Stimulated activated CD4-positive, alpha-beta T cell treated with anti-CD3 and anti-CD28 coated beads, TNF-alpha, amount 100 ng/mL, for 4 hours (primary cell): ENCODE results near the gene NPPC.
A peak's percentile ranks its signal among the peaks of the same experiment; 100 is the strongest.

Experiments used
- DNase-seq, 3 experiments: peaks; one replicate each; pipeline ENCODE4 v3.0.0-alpha.2; 2020; ENCODE audit warnings: low read depth in 3 of 3

NPPC gene

DNA sequence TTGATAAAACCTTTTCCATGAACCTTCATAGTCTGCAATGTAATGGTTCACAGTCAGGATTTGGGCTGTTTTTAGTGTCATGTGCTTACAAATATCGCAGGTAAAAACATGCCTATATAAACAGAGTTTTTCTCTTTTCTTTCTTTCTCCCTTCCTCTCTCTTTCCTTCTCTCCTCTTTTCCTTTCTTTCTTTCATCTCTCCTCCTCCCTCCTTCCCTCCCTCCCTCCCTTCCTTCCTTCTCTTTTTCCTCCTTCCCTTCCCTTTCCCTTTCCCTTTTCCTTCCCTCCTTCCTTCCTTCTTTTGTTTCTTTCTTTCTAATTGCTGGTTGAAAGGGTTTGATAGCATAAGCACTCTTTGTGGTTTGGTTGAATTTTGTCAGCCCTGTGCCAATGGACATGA, 9.6 kb upstream of the NPPC start:
- no peak for DNase-seq

GRCh38 chr2:231935207-231935524, 9.0 kb upstream of the NPPC start:
- no peak for DNase-seq

- no peak for DNase-seq
These were observed 8.4 kb upstream of the NPPC start for GRCh38 chr2:231934441-231935206.

DNA sequence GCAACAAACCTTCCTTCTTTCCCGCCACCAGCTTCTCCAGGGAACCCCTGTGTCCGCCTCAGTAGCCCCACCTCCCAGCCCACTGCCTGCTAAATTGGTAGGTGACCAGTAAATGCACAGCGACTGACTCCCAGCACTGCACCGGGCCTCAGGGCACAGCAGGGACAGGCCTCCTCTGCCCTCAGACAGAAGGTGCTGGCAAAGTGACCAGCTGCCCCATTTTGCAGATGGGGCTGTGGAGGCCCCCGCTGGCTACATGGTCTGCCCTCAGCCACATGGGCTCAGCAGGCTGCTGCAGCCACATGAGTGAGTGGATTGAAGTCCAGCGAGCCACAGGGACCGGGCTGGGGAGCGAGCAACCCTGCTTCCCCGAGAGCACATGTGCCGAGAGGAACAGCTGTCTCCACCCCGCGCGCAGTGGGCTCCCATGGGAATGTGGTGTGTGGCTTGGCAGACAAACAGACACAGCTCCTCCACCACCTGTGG, 7.8 kb upstream of the NPPC start:
- no peak for DNase-seq

DNA sequence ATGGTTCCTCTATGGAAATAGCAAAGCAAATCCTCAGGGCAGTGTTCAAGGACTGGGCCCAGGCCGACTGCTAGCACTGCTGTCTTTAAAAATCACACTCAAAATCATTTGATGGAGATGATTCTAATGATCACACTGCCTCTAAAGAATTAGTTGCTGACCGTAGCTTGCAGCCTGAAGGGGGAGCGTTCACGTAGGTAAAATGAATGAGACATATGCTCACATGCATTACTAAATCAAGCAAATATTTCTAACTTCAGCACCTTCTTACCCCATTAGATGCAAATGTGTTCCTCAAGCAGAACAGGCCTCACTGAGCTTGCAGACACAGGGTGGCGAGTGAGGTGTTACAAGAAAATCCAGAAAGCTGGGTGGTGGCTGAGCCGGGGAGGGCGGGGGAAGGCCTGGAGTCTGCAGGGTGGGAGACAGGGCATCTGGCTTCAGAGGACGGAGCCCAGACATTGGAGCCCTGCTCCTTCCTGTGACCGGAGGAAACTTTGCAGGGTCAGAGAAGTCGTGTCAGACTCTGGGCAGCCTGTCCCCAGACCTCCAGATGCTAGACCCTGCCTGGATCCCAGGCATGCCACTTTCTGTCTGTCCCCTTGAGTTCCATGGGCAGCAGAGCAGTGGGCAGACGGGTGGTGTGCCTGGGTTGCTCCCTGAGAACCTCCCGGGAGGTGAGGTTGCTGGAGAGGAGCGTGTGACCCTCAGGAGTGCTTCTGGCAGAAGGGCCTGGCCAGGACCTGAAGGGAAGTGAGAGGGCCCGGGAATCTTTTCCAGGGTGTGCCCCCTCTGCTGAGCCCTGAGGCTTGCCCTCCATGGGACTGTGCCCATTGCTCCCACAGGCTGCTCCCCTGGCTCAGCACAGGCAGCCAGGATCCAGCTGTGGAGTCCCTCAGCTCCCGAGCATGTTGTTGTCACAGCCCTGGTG, 7.1 kb upstream of the NPPC start:
- DNase-seq, result no peak

DNA sequence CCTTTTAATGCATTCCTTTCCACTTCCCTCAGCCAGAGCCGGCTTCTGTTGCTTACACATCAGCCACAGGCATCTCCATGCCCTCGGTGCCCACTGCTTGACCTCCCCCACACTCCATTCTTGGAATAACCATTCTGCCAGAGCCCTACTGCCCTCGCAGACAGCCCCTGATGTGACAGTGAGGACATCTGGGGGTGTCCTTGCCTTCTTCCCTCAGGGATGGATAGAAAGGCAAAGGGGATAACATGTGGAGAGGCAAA, 6.4 kb upstream of the NPPC start:
- no peak for DNase-seq

DNA sequence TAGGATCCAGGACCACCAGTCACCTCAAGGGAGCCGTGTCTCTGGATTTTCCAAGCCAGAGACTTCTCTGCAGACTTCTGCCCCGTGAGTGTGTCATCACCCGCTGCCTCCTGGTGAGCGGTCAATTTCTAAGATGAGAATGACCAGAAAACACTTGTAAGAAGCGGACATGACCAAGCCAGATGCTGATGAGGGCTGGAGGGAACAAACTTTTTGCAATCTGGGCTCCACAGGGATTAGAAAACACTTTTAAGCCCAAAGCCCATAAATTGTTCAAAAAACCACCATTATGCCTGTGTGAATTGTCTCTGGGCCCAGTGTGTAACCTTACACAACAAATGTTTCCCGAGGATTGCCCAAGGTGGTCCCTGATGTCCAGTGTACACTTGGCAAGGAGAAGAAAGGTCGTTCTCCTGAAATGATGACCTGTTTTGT, 5.3 kb upstream of the NPPC start:
- DNase-seq, result no peak

DNA sequence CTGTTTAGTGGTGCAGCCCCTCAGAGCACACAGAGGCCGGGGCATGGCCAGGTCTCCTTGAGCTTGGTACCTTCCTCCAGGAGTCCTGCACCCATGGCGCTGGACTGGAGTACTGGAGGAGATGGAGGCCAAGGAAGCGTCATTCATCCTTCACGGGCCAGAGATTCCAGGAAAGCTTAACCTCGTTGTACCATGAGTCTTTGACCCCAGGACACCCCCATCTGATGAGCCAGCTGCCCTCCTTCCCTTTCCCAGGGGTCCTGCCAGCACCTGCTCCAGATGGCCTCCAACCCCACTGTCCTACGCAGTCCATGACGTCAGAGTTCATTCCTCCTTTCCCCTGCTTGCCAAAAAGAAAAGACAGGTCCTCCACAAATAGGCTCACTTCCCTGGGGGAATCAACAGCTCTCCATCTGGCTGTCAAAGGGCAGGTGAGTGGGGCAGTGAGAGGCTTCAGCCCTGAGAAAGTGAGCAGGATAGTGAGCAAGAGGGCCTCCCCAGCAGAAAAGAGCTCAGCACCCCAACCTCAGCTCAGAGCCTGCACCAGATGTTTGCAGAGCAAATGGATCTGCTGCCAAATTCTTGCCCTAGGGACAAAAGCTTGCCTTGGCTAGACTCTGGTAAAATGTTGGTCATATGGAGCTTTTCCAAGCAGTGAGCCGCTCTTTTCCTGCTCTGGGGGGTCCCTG, 4.5 kb upstream of the NPPC start:
- DNase-seq, result no peak

GRCh38 chr2:231929961-231930592, 3.9 kb upstream of the NPPC start:
- no peak for DNase-seq

- no peak for DNase-seq
These were observed 2.9 kb upstream of the NPPC start for GRCh38 chr2:231928901-231929725.

DNA sequence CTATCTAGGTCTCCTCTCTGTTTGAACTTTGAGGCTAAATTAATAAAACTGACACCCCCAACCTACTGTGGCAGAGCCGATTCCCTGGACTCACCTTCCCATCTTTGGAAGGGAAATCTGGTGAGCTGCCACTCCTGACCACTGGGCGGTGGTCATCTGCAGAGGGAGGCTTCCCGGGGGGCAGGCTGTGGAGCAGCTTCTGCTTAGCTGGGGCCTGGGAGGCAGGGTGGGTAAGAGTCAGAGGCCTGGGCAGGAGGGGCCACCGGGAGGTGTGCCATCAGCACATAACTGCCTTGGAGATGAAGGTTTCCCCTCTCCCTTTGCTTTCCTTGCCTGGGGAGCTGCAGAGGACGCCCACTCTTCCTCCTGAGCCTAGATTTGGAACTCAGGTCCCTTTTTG, 2.3 kb upstream of the NPPC start:
- no peak for DNase-seq

- no peak for DNase-seq
These were observed 1.3 kb upstream of the NPPC start for GRCh38 chr2:231927566-231927890.

DNA sequence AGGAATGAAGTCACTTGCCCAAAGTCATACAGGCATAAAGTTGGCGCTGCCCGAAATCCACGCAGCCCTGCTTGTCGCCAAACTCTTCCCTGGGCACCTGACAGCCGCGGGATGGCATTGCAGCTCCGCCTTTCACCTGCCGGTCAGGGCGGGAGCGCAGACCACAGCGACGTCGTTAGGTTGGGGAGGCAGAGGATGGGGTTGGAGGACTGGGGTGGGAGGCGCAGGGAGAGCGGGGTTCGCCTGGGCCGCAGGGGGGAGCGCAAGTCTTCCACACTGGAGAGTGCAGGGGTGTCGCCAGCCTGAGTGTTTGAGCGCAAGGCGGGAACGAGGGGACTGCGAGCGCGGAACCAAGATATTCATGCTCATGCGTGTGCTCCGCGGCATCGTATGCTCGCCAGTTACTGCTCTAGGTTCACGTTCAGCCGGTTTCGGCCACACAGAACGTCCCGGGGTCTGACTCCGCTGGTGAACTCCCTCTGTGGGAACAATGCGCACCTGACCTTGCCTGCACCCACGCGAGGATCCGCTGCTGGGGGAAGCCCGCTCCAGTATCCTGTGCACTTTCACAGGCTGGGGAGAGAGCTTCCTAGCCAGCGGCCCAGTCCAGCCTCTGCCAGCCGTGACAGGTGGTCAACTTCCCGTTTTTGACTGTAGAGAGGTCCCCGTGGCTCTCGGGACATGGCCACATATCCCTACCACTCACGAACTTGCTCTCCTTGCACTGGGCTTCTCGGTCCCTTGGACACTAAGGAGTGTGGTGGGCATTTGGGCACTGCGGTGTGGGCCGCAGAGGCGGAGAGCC, 767 bp upstream of the NPPC start:
- DNase-seq, result no peak

- peak; percentile 25 to 60 (median 47) for DNase-seq
These were observed 655 bp downstream of the NPPC start for GRCh38 chr2:231925303-231926179.

DNA sequence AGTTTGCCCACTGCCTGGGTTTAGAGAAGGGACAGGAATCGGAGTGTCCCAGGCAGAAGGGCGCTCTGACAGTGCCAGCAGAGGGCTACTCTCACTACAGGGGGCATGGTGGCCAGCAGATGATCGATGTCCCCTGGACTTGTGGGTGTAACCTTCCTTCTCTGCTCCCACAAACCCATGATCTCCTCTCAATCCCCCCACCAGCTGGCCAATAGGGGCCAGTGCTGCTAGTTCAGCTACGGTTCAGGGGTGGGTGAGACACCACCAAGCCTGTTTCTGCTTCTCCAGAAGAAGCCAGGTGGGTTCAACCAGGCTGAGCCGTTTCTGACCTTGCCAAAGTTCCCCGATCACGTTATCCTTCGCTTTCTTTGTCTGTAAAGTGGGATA, 1.3 kb downstream of the NPPC start:
- DNase-seq, result no peak

- DNase-seq, result no peak
These were observed 2.0 kb downstream of the NPPC start for GRCh38 chr2:231923951-231924888.

DNA sequence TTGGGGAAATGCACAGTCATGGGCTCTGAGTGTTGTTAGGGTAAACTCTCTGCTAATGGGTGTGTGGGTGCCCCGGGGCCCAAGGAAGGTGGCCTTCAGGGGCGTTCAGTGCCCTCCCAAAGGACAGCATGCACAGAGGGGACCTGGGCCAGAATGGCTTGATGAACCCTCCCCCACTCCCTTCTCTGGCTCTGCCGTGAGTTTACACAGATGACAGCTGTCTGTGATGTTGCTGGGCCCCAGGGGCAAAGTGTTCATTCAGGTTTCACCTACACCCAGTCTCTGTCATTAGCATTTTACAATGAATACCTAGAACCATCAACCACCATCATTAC, 3.2 kb downstream of the NPPC start:
- DNase-seq, result no peak

GRCh38 chr2:231922311-231923009, 3.7 kb downstream of the NPPC start:
- DNase-seq, result no peak
